ENCODE data around the gene NME1. TPM values are rescaled to one million over a fixed set of nuclear protein-coding genes. Genes with fewer than 3 reads are reported as not detected.

NME1 gene
- total RNA-seq, 1 experiment from 2014 or later = 238 TPM

DNA sequence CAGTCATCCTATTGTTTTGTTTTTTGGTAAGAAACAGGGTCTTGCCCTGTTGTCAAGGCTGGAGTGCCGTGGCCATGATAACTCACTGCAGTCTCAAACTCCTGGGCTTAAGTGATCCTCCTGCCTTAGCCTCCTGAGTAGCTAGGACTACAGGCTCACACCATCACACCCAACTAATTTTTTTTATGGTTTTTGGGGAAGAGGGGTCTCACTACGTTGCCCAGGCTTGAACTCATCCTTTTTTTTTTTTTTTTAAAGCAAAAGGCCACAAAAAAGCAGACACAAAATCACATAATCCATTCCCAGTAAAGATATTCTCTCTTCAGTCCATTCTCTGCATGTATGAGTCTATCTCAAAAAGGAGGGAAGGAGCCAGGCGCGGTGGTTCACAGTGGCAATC lies 38.2 kb upstream of the NME1 start (continued):
- no peak for TF ChIP-seq FOXP1 (CRISPR knock-in tag; IDR thresholded peaks at IDR 0.05; ENCODE audit: borderline replicate concordance)
- TF ChIP-seq, protein P1, sequence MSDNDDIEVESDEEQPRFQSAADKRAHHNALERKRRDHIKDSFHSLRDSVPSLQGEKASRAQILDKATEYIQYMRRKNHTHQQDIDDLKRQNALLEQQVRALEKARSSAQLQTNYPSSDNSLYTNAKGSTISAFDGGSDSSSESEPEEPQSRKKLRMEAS (CRISPR knock-in tag; IDR thresholded peaks at IDR 0.05) = no peak
- TF ChIP-seq, protein P2, sequence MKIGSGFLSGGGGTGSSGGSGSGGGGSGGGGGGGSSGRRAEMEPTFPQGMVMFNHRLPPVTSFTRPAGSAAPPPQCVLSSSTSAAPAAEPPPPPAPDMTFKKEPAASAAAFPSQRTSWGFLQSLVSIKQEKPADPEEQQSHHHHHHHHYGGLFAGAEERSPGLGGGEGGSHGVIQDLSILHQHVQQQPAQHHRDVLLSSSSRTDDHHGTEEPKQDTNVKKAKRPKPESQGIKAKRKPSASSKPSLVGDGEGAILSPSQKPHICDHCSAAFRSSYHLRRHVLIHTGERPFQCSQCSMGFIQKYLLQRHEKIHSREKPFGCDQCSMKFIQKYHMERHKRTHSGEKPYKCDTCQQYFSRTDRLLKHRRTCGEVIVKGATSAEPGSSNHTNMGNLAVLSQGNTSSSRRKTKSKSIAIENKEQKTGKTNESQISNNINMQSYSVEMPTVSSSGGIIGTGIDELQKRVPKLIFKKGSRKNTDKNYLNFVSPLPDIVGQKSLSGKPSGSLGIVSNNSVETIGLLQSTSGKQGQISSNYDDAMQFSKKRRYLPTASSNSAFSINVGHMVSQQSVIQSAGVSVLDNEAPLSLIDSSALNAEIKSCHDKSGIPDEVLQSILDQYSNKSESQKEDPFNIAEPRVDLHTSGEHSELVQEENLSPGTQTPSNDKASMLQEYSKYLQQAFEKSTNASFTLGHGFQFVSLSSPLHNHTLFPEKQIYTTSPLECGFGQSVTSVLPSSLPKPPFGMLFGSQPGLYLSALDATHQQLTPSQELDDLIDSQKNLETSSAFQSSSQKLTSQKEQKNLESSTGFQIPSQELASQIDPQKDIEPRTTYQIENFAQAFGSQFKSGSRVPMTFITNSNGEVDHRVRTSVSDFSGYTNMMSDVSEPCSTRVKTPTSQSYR (CRISPR knock-in tag; IDR thresholded peaks at IDR 0.05) = no peak
- TF ChIP-seq, protein P3, sequence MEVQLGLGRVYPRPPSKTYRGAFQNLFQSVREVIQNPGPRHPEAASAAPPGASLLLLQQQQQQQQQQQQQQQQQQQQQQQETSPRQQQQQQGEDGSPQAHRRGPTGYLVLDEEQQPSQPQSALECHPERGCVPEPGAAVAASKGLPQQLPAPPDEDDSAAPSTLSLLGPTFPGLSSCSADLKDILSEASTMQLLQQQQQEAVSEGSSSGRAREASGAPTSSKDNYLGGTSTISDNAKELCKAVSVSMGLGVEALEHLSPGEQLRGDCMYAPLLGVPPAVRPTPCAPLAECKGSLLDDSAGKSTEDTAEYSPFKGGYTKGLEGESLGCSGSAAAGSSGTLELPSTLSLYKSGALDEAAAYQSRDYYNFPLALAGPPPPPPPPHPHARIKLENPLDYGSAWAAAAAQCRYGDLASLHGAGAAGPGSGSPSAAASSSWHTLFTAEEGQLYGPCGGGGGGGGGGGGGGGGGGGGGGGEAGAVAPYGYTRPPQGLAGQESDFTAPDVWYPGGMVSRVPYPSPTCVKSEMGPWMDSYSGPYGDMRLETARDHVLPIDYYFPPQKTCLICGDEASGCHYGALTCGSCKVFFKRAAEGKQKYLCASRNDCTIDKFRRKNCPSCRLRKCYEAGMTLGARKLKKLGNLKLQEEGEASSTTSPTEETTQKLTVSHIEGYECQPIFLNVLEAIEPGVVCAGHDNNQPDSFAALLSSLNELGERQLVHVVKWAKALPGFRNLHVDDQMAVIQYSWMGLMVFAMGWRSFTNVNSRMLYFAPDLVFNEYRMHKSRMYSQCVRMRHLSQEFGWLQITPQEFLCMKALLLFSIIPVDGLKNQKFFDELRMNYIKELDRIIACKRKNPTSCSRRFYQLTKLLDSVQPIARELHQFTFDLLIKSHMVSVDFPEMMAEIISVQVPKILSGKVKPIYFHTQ (CRISPR knock-in tag; IDR thresholded peaks at IDR 0.05) = no peak

DNA sequence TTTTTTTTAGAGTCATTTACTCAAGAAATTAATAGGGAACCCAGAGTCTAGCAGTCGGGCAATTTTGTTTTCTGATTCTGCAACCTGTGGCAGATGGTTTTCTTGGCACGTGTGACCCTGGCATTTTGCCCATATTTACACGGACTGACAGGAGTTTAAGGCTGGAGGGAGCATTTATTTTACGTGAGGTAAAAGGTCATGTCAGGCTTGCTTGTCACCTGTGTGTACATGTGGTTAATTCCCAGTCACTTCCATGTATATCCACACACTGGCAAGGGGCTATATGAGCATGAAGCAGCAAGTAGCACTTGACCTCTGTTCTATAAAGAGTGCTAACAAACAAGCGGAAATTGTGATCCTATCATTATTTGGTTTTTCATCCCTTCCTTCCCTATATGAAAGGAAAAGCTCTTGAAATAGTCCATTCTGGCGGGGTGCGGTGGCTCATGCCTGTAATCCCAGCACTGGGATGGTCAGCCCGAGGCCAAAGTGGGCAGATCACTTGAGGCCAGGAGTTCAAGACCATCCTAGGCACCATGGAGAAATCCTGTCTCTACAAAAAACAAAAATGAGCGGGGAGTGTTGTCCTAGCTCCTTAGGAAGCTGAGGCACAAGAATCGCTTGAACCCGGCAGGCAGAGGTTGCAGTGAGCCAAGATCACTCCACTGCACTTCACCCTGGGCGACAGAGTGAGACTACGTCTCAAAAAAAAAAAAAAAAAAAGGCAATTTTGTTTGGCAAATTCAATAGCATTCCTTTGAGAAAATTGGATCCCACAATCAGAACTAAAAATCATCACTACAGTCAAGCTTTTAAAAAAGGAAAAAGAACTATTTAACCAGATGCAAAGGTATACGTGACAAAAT lies 34.8 kb upstream of the NME1 start:
- TF ChIP-seq ZNF232 (CRISPR knock-in tag; IDR thresholded peaks at IDR 0.05) = no peak
- no peak for TF ChIP-seq ZNF317 (CRISPR knock-in tag; IDR thresholded peaks at IDR 0.05; ENCODE audit: borderline replicate concordance, low read depth)
- no peak for TF ChIP-seq ESRRA (CRISPR knock-in tag; IDR thresholded peaks at IDR 0.05; ENCODE audit: borderline replicate concordance)
- no peak for TF ChIP-seq ETV6 (CRISPR knock-in tag; IDR thresholded peaks at IDR 0.05)
- TF ChIP-seq, protein P4, sequence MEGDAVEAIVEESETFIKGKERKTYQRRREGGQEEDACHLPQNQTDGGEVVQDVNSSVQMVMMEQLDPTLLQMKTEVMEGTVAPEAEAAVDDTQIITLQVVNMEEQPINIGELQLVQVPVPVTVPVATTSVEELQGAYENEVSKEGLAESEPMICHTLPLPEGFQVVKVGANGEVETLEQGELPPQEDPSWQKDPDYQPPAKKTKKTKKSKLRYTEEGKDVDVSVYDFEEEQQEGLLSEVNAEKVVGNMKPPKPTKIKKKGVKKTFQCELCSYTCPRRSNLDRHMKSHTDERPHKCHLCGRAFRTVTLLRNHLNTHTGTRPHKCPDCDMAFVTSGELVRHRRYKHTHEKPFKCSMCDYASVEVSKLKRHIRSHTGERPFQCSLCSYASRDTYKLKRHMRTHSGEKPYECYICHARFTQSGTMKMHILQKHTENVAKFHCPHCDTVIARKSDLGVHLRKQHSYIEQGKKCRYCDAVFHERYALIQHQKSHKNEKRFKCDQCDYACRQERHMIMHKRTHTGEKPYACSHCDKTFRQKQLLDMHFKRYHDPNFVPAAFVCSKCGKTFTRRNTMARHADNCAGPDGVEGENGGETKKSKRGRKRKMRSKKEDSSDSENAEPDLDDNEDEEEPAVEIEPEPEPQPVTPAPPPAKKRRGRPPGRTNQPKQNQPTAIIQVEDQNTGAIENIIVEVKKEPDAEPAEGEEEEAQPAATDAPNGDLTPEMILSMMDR (IDR thresholded peaks at IDR 0.05) = no peak
- TF ChIP-seq ZBTB21 (CRISPR knock-in tag; IDR thresholded peaks at IDR 0.05; ENCODE audit: borderline replicate concordance) = no peak
- no peak for TF ChIP-seq NR3C1 (CRISPR knock-in tag; conservative IDR thresholded peaks at IDR 0.05; ENCODE audit: low read depth)
- no peak for TF ChIP-seq NR1H2 (CRISPR knock-in tag; IDR thresholded peaks at IDR 0.05)
- TF ChIP-seq, protein P5, sequence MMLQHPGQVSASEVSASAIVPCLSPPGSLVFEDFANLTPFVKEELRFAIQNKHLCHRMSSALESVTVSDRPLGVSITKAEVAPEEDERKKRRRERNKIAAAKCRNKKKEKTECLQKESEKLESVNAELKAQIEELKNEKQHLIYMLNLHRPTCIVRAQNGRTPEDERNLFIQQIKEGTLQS (CRISPR knock-in tag; conservative IDR thresholded peaks at IDR 0.05) = no peak
- TF ChIP-seq, protein P6, sequence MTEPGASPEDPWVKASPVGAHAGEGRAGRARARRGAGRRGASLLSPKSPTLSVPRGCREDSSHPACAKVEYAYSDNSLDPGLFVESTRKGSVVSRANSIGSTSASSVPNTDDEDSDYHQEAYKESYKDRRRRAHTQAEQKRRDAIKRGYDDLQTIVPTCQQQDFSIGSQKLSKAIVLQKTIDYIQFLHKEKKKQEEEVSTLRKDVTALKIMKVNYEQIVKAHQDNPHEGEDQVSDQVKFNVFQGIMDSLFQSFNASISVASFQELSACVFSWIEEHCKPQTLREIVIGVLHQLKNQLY (CRISPR knock-in tag; IDR thresholded peaks at IDR 0.05) = no peak
- no peak for TF ChIP-seq NFE2L1 (CRISPR knock-in tag; IDR thresholded peaks at IDR 0.05)
- no peak for TF ChIP-seq IRF2 (CRISPR knock-in tag; IDR thresholded peaks at IDR 0.05; ENCODE audit: borderline replicate concordance, low read depth)
- Mint-ChIP-seq H3K27me3 (ENCODE audit: low read depth) (no peaks in the 10 kb centered on the region), H3K9me3 (no peaks in the 10 kb centered on the region), H3K4me3 (peak overlapping the region; percentile 95), H3K36me3 (no peaks in the 10 kb centered on the region), H3K4me1 (peaks cover 27% of the 10 kb centered on the region), H3K27ac (peak overlapping the region; percentile 55; the same call in 1 of the 2 replicates)
- POLR2A ChIA-PET = no interaction called here
- CTCF ChIA-PET = interaction anchor here (0.8 to 1.2 kb wide), 2 partner anchors 35 to 118 kb away, joined by 3 to 4 read pairs; partner anchors contain the start of gene NME1
- DNase-seq (ENCODE audit: low spot score) (no peak), ATAC-seq (no peak)

Measured in WTC11 (cell line).